ENCODE results near the gene PARN.
"Not testable (repeated sequence)": the region's sequence is repeated elsewhere in the genome, so short reads cannot be mapped to it uniquely, and the experiment has no call there.

PARN gene

DNA sequence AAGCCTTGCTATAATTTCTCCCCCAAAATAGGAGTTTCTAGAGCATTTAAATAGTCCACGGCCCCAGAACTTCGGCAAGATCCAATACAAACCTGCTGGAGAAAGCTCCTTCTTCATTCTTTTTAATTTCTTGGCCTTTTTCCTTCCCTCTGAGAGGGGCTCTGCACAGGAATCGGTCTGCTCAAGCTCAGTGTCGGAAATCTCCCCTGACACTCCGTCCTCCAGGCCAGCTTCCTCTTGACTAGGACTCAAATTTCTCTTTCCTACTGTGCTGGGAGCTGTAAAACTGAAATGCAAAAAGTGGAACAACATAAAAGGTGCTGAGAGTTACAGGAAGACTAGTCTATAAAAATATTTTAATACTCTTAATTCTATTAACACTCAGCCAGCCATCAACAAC, 183.3 kb downstream of the PARN start:
- Histone ChIP-seq H3K36me3 (peaks cover 19% of the 10 kb centered on the region), H3K9me3 (no peaks in the 10 kb centered on the region), H3K4me1 (ENCODE audit: control insufficient read depth in 1 of 2, insufficient read depth in 1 of 2, low read depth in 1 of 2, low read length in 1 of 2) (no peaks in the 10 kb centered on the region), H3K4me3 (ENCODE audit: low read depth in 1 of 2, low read length in 1 of 2) (no peak overlapping the region), H3K27ac (no peak overlapping the region), H3K27me3 (no peaks in the 10 kb centered on the region)
- TF ChIP-seq, protein P1, sequence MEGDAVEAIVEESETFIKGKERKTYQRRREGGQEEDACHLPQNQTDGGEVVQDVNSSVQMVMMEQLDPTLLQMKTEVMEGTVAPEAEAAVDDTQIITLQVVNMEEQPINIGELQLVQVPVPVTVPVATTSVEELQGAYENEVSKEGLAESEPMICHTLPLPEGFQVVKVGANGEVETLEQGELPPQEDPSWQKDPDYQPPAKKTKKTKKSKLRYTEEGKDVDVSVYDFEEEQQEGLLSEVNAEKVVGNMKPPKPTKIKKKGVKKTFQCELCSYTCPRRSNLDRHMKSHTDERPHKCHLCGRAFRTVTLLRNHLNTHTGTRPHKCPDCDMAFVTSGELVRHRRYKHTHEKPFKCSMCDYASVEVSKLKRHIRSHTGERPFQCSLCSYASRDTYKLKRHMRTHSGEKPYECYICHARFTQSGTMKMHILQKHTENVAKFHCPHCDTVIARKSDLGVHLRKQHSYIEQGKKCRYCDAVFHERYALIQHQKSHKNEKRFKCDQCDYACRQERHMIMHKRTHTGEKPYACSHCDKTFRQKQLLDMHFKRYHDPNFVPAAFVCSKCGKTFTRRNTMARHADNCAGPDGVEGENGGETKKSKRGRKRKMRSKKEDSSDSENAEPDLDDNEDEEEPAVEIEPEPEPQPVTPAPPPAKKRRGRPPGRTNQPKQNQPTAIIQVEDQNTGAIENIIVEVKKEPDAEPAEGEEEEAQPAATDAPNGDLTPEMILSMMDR (IDR thresholded peaks at IDR 0.05), result no peak

DNA sequence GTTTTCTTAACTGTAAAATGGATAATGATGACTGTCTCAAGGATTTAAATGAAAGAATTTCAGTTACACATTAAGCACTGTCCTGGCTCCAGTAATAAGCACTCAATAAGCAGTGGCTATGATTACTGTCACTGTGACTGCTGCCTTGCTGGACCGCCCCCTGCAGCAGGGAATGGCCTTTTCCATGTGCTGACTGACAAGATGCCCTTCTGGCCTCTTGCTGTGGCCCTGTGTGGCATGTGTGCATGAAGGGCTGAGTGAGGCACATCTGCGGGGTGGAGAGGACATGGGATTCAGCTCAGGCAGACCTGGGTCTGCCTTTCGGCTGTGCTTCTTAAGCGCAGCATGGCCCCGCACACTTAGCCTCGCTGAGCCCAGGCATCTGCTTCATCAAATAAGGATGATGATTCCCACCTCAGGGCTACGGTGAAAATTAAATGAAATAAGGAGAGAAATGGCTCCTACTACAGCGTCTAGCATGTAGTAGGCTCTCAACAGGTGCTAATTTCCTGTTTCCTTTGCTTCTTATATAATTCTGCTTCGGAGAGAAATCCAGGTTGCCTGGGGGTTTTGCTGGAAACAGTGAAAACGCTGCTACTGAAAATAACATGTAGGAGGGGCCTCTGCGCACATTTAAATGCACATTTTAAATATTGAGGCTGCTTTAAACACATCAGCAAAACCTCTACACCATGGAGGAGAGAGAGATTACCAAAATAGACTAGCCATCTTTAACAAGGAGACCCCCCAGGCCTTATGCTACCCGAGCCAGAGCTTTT, 183.9 kb downstream of the PARN start:
- Histone ChIP-seq H3K9me3 (no peaks in the 10 kb centered on the region), H3K27me3 (no peaks in the 10 kb centered on the region), H3K27ac (no peak overlapping the region), H3K36me3 (peaks cover 19% of the 10 kb centered on the region), H3K4me1 (ENCODE audit: control insufficient read depth in 1 of 2, insufficient read depth in 1 of 2, low read depth in 1 of 2, low read length in 1 of 2) (no peaks in the 10 kb centered on the region), H3K4me3 (ENCODE audit: low read depth in 1 of 2, low read length in 1 of 2) (no peak overlapping the region)
- TF ChIP-seq, protein P1 (IDR thresholded peaks at IDR 0.05), result no peak

DNA sequence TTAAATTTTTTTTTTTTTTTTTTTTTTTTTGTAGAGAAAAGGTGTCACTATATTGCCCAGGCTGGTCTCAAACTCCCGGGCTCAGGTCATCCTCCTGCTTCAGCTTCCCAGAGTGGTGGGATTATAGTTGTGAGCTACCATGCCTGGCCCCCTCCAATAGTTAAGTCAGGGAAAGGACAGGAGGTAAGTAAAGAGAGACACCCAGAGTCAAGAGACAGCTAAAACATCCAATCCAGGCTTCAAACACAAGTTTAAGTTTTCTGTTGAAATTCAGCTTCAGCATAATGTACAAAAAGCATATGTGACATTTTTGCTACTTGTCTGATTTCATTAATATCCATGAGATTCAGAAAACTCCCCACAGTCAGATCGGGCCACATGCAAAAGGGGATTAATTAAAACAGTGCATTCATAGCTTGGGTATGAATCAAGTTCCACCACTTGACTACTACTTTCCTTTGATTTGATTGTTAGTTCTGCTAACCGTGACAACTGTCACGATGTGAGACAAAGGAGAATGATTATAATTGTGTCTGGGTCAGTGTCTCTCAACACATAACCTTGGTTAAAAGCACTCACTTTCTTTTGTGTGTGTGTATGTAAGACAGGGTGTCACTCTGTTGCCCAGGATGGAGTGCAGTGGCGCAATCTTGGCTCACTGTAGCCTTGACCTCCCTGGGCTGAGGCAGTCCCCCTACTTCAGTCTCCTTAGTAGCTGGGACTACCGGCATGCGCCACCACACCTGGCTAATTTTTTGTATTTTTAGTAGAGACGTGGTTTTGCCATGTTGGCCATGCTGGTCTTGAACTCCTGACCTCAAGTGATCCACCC, 184.9 kb downstream of the PARN start:
- H3K4me1 ChIP-seq (ENCODE audit: control insufficient read depth in 1 of 2, insufficient read depth in 1 of 2, low read depth in 1 of 2, low read length in 1 of 2), result no peaks in the 10 kb centered on the region
- TF ChIP-seq, protein P1 (IDR thresholded peaks at IDR 0.05), result no peak
- H3K27me3 ChIP-seq, result no peaks in the 10 kb centered on the region
- H3K9me3 ChIP-seq, result no peaks in the 10 kb centered on the region
- no peak overlapping the region for H3K27ac ChIP-seq
- H3K36me3 ChIP-seq, result peaks cover 19% of the 10 kb centered on the region
- H3K4me3 ChIP-seq (ENCODE audit: low read depth in 1 of 2, low read length in 1 of 2), result no peak overlapping the region

DNA sequence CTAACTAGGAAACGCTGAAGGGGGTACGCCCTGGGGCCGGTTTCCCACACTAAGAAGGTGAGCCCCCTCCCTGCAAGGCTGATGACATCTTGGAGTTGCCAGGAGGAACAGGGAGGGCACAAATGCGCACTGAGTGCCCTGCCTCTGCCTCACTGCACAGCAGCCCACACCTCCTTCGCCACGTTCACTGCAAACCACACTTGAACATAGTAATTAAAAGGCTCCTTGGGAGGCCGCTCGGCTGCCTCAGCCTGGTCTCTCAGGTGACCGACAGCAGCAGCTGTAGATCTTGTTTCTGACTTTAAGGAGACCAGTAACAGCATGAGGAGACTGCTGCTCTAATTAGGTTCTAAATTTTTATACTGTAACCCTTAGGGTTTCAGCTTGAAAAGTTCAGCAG, 188.5 kb downstream of the PARN start:
- H3K36me3 ChIP-seq, result peaks cover 16% of the 10 kb centered on the region
- not testable (repeated sequence) for H3K27ac ChIP-seq; H3K27me3 ChIP-seq; H3K9me3 ChIP-seq; H3K4me1 ChIP-seq (ENCODE audit: control insufficient read depth in 1 of 2, insufficient read depth in 1 of 2, low read depth in 1 of 2, low read length in 1 of 2); H3K4me3 ChIP-seq (ENCODE audit: low read depth in 1 of 2, low read length in 1 of 2)

DNA sequence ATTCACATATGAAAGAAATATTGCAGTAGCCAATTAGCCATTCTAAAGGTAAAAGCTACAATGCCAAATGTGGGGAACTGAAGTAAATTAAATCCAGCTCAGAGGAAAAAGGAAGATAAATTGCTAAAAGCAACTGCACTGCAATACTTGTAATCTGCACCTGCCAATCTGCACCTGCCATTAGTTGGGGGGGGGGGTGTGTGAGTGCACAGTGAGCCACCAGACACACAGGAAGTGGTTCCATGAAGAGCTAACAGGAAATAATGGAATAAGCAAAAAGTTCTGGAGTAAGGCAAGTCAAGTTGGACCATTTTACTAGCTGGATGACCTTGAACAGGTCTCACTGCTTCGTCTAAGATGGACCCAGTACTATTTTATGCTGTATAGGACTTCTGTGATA, 191.8 kb downstream of the PARN start:
- Histone ChIP-seq H3K4me3 (ENCODE audit: low read depth in 1 of 2, low read length in 1 of 2) (no peak overlapping the region), H3K27me3 (no peaks in the 10 kb centered on the region), H3K36me3 (peaks cover 5% of the 10 kb centered on the region), H3K27ac (no peak overlapping the region), H3K9me3 (no peaks in the 10 kb centered on the region), H3K4me1 (ENCODE audit: control insufficient read depth in 1 of 2, insufficient read depth in 1 of 2, low read depth in 1 of 2, low read length in 1 of 2) (no peaks in the 10 kb centered on the region)
- TF ChIP-seq, protein P1 (IDR thresholded peaks at IDR 0.05), result no peak

DNA sequence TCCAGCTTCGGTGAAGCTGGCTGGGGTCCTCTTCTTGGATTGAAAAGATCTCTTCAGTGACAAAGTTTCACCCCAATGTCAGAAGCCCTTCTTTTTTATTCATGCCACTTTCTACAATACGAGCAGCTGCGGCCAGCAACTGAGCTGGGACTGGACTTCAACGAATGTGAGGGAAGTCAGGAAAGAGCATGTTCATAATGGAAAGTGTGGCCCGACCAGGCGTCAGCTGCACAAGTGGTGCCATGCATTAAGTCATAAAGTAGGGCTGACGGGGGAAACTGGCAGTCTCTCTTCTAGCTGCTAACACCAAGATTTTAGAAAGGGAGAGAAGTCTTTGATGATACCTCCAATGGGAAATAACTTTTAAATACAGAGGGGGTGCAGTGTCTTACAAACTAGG, 192.6 kb downstream of the PARN start:
- TF ChIP-seq, protein P1 (IDR thresholded peaks at IDR 0.05), result no peak
- no peaks in the 10 kb centered on the region for H3K9me3 ChIP-seq
- H3K4me1 ChIP-seq (ENCODE audit: control insufficient read depth in 1 of 2, insufficient read depth in 1 of 2, low read depth in 1 of 2, low read length in 1 of 2), result no peaks in the 10 kb centered on the region
- no peak overlapping the region for H3K4me3 ChIP-seq (ENCODE audit: low read depth in 1 of 2, low read length in 1 of 2)
- peaks cover 5% of the 10 kb centered on the region for H3K36me3 ChIP-seq
- H3K27me3 ChIP-seq, result no peaks in the 10 kb centered on the region
- no peak overlapping the region for H3K27ac ChIP-seq
